AG04449 (cell line): ENCODE measurements around the gene TGFBI.
"Not testable (repeated sequence)": the region's sequence is repeated elsewhere in the genome, so short reads cannot be mapped to it uniquely, and the experiment has no call there.

Source experiments
- CTCF ChIA-PET: fragments of 350-600 bp; formaldehyde crosslinking; extraction: SDS; loops from one replicate; lab custom pipeline; 2021; ENCODE audit warnings: antibody characterized with exemption; lab: Yijun Ruan, JAX
- POLR2A ChIA-PET: fragments of 400-600, 350-600 bp; formaldehyde crosslinking; extraction: SDS; loops from one replicate; lab custom pipeline; 2020; ENCODE audit warnings: antibody characterized with exemption, inconsistent platforms; lab: Yijun Ruan, JAX
- DNase-seq: peaks from one replicate; pipeline ENCODE4 v3.0.0-alpha.2; 2010; ENCODE audit warnings: low read depth, low spot score
- H3K4me3 ChIP-seq: 2 replicates; pipeline ENCODE4 v1.5.1; 2011; ENCODE audit warnings: low read depth, mild to moderate bottlenecking, control low read depth, low read length
- TF ChIP-seq, protein P1 (sequence below): IDR thresholded peaks from one replicate; pipeline ENCODE4 v1.5.1; 2011; ENCODE audit warnings: mild to moderate bottlenecking, moderate library complexity, low read length, control low read depth, inconsistent platforms; ENCODE audit not compliant: insufficient read depth; ENCODE audit errors: missing control alignments

The TGFBI gene

DNA sequence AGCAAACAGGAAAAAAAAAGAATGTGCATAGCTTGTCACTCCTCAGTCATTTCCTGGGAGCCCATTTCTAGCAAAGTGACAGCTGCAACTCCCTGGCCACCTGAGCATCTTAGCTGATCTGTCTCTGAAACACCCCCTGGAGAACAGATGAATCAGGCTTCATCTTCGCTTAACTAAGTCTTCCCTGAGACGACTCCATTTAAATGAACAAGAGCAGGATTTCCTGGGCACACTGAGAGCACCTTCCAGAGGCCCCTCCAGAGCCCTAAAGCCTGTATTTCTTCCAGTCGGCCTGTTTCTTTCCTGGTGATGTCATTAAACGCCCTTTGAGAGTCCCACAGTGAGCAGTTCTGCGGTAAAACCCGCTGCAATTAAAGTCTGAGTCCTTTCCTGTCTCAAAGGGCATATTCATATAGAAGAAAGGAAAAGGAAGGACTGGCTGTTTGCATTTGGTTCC, 13.9 kb downstream of the TGFBI start:
- ChIA-PET CTCF (interaction anchor here (1.2 to 3.3 kb wide), 4 partner anchors 10 to 97 kb away, joined by 4 to 23 read pairs (median 12); no protein-coding TSS in a partner anchor), POLR2A (interaction anchor here (1.4 to 2.9 kb wide), 4 partner anchors 9 to 49 kb away, joined by 4 to 10 read pairs (median 7); no protein-coding TSS in a partner anchor)
- H3K4me3 ChIP-seq, result no peak overlapping the region
- TF ChIP-seq, protein P1, sequence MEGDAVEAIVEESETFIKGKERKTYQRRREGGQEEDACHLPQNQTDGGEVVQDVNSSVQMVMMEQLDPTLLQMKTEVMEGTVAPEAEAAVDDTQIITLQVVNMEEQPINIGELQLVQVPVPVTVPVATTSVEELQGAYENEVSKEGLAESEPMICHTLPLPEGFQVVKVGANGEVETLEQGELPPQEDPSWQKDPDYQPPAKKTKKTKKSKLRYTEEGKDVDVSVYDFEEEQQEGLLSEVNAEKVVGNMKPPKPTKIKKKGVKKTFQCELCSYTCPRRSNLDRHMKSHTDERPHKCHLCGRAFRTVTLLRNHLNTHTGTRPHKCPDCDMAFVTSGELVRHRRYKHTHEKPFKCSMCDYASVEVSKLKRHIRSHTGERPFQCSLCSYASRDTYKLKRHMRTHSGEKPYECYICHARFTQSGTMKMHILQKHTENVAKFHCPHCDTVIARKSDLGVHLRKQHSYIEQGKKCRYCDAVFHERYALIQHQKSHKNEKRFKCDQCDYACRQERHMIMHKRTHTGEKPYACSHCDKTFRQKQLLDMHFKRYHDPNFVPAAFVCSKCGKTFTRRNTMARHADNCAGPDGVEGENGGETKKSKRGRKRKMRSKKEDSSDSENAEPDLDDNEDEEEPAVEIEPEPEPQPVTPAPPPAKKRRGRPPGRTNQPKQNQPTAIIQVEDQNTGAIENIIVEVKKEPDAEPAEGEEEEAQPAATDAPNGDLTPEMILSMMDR, result no peak
- no peak for DNase-seq

DNA sequence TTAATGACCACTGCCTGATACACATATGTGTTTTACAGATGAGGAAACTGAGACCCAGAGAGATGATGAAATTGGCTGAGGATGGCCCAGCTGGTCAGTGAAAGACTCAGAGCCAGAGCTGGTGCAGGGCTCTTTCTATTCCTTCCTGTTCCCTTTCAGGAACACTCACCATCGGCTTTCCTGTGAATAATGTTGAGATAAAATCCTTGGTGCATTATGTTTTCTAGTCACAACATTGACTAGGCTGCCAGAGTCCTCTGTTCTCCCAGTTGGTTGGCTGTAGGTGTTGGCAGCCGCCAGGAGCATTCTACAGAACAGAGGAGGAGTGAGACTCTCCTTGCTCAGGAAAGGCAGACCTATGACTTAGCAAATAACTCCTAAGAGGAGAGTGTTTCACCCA, 14.8 kb downstream of the TGFBI start:
- ChIA-PET POLR2A (interaction anchor here (1.4 kb wide), 1 partner anchor 10 kb away, joined by 4 read pairs; no protein-coding TSS in a partner anchor), CTCF (interaction anchor here (1.3 to 3.3 kb wide), 4 partner anchors 10 to 98 kb away, joined by 3 to 23 read pairs (median 12); no protein-coding TSS in a partner anchor)
- TF ChIP-seq, protein P1, result no peak
- DNase-seq, result no peak
- no peak overlapping the region for H3K4me3 ChIP-seq

DNA sequence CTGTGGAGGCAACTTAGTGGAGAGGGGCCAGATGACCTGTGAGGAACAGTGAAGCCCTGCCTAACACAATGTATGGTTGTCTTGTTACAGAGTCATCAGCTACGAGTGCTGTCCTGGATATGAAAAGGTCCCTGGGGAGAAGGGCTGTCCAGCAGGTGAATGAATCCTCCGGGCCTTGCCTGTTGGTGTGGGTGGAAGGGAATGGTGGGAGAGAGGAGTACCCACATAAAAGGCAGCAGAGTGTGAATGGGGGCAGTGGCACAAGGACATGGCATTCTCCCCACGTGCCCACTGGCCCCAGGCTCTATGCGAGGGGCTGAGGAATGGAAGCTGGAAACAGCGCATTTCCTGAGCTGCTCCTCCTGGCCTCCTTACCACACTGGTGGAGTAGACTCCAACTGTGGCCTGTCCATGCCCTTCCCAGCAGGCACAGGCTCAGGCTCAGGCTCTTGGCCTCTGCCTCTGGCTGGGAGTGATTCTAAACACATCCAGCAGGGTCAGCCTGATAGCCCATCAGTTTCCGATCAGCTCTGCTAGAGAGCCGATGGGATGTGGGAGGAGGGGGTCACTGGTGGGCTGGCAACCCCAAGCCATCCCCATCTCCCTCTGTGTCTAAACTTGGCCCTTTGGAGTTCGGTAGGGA, 15.3 kb downstream of the TGFBI start:
- no peak overlapping the region for H3K4me3 ChIP-seq
- ChIA-PET POLR2A (no interaction called here), CTCF (interaction anchor here (1.3 kb wide), 2 partner anchors 12 to 71 kb away, joined by 3 to 4 read pairs; no protein-coding TSS in a partner anchor)
- TF ChIP-seq, protein P1, result no peak
- no peak for DNase-seq

GRCh38 chr5:136045026-136045425, 16.2 kb downstream of the TGFBI start:
- DNase-seq, H3K4me3 ChIP-seq, POLR2A ChIA-PET: not testable (repeated sequence)
- CTCF ChIA-PET, result interaction anchor here (1.1 to 2.1 kb wide), 2 partner anchors 13 to 100 kb away, joined by 4 to 11 read pairs; no protein-coding TSS in a partner anchor

- POLR2A ChIA-PET, result interaction anchor here (0.7 to 0.8 kb wide), 2 partner anchors 18 to 19 kb away, joined by 3 read pairs; partner anchors contain the start of gene TGFBI
- TF ChIP-seq, protein P1, result no peak
- CTCF ChIA-PET, result interaction anchor here (0.7 to 2.1 kb wide), 5 partner anchors 9 to 101 kb away, joined by 3 to 11 read pairs (median 4); no protein-coding TSS in a partner anchor
- H3K4me3 ChIP-seq, result no peak overlapping the region
- no peak for DNase-seq
Observed at GRCh38 chr5:136046246-136046645, 17.5 kb downstream of the TGFBI start.

DNA sequence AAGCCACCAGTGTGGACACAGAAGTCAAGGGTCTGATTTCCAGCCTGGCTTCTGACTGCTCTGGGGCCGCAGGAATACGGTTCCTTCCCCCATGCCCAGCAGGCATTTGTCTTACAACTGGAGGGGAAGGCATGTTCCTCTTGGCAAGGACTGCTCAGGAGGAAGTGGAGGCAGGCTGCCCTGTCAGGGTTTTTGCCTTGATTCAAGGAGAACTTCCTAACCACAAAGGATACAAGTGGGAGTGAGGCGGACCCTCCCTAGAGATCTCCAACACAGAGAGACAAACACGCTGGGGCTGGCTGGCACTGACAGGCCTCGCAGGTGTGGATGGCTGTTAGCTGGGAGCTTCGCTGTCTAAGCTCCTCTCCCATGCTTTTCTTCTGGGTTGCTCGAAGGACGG, 19.1 kb downstream of the TGFBI start:
- ChIA-PET CTCF (no interaction called here), POLR2A (no interaction called here)
- no peak overlapping the region for H3K4me3 ChIP-seq
- DNase-seq, result no peak
- TF ChIP-seq, protein P1, result no peak
